Measurements from ENCODE around the gene USP53. TPM values are rescaled to one million over a fixed set of nuclear protein-coding genes. Genes with fewer than 3 reads are reported as not detected.

Gene USP53
- total and polyA plus RNA-seq, 9 of the 15 experiments (the other 6 are each of a cell fraction or from before 2014, with no cell fraction given) = 2.9 to 9.6 (median 8.3) TPM

DNA sequence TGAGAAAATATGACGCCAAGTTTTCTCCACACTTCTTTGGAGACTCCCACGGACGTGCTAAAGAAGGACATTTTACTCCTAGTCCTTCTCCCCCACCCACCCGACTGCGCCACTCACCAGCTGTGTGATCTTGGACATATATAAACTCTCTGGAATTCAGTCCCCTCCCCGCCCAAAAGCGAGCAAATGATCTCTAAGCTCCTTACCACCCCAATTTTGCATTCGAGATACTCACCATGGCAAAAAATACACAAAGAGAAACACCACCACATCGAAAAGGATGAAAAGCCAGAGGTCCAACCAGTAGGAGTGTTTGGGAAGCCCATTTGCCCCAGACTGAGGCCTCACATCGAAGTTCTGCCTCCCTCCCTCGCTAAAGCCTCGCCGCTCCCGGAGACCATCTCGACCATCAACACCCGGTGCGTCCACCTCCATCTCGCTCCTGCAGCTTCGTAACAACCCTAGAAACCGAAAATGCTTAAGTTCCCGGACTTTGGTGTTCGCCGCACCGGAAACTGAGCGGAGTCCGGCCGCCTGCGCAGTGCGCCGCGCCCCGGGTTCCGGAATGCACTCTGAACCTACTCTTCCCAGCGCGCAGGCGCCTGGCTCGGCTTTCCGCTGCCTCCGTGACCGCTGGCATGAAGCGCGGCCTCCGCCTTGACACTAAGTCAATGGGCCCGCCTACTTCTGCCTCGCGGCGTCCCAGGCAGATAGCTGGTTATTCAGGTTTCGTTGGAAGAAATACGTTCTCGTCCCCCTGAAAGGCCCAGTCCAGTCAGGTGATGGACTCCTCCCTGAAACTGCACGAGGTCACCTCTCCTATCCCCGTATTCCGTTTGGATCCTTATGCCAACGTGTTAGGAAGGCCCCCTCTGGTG, 87.8 kb downstream of the USP53 start (continued):
- TF ChIP-seq DIDO1 (tag; IDR thresholded peaks at IDR 0.05; ENCODE audit: low read depth) (peak; percentile 28; the same call in 1 of the 2 replicates), SIN3A (IDR thresholded peaks at IDR 0.05; ENCODE audit: borderline replicate concordance in 2 of 2, control insufficient read depth in 1 of 2, low read depth in 2 of 2, low read length in 2 of 2) (no peak), ZKSCAN3 (CRISPR knock-in tag; IDR thresholded peaks at IDR 0.05) (no peak), TAF1 (IDR thresholded peaks at IDR 0.05; ENCODE audit: control insufficient read depth, extremely low read depth, insufficient read depth, low read length, severe bottlenecking) (peak; percentile 73), ZNF589 (CRISPR knock-in tag; IDR thresholded peaks at IDR 0.05; ENCODE audit: low read depth) (no peak), FOXK1 (CRISPR knock-in tag; IDR thresholded peaks at IDR 0.05; ENCODE audit: borderline replicate concordance) (peak; percentile 73; the same call in 1 of the 2 replicates), RBM15 (IDR thresholded peaks at IDR 0.05; ENCODE audit: insufficient read depth, low read length) (no peak), E2F8 (IDR thresholded peaks at IDR 0.05; ENCODE audit: low read depth, partially characterized antibody) (peak; percentile 32), ZNF76 (CRISPR knock-in tag; IDR thresholded peaks at IDR 0.05; ENCODE audit: borderline replicate concordance) (no peak), RBBP5 (IDR thresholded peaks at IDR 0.05; ENCODE audit: borderline replicate concordance, insufficient read depth, low read length, poor library complexity, severe bottlenecking) (peak; percentile 56), NFRKB (IDR thresholded peaks at IDR 0.05; ENCODE audit: low read depth) (peak; percentile 50; the same call in 1 of the 2 replicates), FOXP1 (CRISPR knock-in tag; IDR thresholded peaks at IDR 0.05) (0 out of 2 replicates have a peak, but pooled peaks have one; percentile 25), TCF7L2 (IDR thresholded peaks at IDR 0.05; ENCODE audit: low read depth, low read length) (no peak), ZNF764 (CRISPR knock-in tag; IDR thresholded peaks at IDR 0.05; ENCODE audit: low read depth) (no peak), JUND (IDR thresholded peaks at IDR 0.05; ENCODE audit: borderline replicate concordance, low read depth, low read length) (peak; percentile 21; the same call in 1 of the 2 replicates), JUND (tag; IDR thresholded peaks at IDR 0.05; ENCODE audit: borderline replicate concordance, low read depth, low read length) (peak; percentile 38; the same call in 1 of the 3 replicates), TRIM28 (IDR thresholded peaks at IDR 0.05) (no peak), COPS2 (conservative IDR thresholded peaks at IDR 0.05) (no peak), SAFB (IDR thresholded peaks at IDR 0.05; ENCODE audit: borderline replicate concordance, low read depth, low read length) (no peak)
- TF ChIP-seq, protein P1, sequence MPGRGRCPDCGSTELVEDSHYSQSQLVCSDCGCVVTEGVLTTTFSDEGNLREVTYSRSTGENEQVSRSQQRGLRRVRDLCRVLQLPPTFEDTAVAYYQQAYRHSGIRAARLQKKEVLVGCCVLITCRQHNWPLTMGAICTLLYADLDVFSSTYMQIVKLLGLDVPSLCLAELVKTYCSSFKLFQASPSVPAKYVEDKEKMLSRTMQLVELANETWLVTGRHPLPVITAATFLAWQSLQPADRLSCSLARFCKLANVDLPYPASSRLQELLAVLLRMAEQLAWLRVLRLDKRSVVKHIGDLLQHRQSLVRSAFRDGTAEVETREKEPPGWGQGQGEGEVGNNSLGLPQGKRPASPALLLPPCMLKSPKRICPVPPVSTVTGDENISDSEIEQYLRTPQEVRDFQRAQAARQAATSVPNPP (IDR thresholded peaks at IDR 0.05; ENCODE audit: borderline replicate concordance, insufficient read depth, insufficient read length) = no peak
- TF ChIP-seq, protein P2, sequence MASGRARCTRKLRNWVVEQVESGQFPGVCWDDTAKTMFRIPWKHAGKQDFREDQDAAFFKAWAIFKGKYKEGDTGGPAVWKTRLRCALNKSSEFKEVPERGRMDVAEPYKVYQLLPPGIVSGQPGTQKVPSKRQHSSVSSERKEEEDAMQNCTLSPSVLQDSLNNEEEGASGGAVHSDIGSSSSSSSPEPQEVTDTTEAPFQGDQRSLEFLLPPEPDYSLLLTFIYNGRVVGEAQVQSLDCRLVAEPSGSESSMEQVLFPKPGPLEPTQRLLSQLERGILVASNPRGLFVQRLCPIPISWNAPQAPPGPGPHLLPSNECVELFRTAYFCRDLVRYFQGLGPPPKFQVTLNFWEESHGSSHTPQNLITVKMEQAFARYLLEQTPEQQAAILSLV (tag; IDR thresholded peaks at IDR 0.05) = no peak
